Measurements from ENCODE around the gene MEAK7.

MEAK7 gene

DNA sequence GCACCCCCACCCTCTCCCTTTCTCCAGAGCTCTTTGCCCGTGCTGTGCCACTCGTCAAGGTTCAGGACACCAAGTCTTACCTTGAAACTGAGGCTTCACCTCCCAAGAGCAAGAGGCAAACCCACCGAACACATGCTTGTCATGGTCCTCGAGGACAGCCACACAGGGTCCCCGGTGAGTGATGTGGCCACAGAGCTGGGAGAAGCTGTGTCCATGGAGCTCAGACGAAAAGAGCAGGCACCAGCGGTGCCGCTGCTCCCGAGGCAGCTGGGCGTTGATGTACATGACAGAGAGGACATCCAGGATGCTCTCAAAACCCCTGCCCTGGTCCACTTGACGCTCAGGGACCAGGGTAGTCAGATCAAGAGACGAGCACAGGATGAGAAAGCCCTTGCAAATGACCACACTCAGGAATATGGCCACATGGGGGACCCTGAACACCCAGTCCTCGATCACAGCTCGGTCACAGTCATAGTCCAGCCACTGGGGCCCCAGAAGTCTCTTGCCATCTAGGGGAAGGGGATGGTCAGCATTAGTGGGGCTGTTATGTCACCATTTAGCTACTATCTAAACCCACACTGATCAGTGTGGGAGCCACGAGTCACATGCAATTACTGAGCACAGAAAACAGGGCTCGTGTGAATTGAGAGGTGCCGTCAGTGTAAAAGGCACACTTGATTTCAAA lies 17.8 kb downstream of the MEAK7 start:
- no peak for DNase-seq (ENCODE audit: low read depth)

DNA sequence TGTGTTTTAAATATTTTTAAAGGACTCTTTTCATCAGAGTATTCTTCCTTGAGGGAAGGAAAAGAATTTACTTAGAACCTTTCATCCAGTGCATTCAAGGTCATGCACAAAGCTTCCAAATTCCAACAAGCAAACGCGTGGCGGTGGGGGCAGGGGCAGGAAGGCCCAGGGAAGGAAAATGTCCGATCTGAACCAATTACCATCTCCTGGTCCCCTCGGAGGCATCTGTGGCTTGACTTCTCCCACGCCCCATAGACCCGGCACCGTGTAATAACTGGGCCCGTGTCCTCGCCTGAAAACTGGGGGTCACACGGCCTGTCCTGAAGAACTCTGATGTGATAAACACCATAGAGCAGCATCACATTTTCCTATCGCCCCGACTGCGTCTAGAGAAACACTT lies 18.3 kb downstream of the MEAK7 start:
- no peak for DNase-seq (ENCODE audit: low read depth)

DNA sequence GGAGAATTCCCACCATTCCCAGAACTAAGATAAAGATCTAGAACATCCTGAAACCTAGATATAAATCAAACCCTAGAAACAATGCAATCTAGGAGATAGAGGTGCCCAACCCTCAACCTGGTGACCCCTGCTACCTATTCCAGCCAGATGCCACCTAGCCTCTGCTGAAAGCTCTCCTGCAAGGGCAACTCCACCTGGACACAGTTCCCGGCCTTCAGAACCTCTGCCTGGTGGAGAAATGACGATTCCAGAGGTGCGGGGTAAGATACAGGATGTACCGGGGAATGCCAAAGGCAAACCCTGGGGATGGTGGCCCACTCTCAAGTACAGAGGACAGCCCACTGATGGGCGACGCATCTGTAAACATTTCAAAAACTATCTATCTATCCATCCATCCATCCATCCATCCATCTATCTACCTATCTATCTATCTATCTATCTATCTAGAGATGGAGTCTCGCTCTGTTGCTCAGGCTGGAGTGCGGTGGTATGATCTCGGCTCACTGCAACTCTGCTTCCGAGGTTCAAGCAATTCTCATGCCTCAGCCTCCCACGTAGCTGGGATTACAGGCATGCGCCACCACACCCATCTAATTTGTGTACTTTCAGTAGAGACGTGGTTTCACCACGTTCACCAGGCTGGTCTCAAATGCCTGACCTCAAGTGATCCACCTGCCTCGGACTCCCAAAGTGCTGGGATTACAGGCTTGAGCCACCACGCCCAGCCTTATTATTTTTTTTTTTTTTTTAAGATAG lies 19.0 kb downstream of the MEAK7 start:
- DNase-seq (ENCODE audit: low read depth) = no peak

DNA sequence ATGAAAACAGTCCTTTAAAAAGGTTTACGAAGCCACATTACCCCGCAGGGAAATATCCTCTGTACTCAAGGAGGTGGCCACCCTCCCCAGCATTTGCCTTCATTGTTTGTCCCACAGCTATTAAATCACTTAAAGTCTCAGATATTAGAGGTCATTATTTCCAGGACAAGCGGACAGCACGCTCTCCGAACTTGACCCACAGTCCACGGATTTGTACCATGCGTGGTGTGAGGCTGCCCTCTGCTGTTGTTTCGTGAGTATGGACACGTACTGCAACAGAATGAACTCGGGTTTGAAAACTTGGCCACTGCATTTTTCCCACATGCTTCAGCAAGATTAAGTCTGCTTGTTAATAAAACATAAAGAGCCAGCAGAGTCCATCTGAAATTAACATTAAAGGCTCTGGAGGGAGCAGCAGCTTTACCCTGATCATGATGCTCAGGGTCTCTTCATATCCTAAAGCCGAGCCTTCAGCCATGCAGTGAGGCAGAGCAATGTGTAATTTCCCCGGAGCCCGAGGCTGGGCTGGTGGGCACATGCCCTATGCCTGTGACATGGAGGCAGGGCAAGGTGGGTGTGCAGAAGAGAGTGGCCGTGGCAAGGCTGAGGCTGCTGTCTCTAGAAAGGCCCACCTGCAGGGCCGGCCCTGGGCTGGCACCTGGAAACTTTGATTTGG lies 19.7 kb downstream of the MEAK7 start:
- no peak for DNase-seq (ENCODE audit: low read depth)

DNA sequence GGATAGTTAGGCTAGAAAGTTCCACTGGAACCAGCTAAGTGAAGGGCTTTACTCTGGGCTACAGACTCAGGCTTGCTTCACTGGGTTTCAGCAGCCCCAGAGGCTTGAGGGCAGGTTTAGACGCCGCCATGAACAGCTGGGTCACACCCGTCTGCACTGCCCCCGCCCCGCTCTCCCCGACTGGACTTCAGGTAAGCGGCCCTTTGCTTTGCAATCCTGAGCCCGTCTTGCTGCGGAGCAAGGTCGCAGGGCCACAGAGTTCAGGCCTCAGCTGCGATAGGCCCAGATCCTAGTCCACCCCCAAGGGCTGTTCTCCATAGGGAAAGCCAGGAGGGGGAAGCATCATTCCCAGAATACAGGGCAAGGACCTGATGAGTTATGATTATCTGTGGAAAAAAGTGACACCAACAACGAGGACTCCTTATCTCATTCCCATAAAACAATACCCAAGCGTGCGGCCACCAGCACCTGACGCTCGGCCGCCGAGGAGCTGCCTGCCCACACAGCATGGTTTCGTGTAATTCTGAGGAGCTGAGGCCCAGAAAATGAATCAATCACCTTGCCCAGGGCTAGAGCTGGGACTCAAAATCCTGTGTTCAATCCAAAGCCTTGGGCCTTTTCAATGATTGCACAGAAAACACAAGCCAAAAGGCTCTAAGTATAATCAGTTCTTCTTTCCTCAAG lies 20.4 kb downstream of the MEAK7 start:
- no peak for DNase-seq (ENCODE audit: low read depth)

DNA sequence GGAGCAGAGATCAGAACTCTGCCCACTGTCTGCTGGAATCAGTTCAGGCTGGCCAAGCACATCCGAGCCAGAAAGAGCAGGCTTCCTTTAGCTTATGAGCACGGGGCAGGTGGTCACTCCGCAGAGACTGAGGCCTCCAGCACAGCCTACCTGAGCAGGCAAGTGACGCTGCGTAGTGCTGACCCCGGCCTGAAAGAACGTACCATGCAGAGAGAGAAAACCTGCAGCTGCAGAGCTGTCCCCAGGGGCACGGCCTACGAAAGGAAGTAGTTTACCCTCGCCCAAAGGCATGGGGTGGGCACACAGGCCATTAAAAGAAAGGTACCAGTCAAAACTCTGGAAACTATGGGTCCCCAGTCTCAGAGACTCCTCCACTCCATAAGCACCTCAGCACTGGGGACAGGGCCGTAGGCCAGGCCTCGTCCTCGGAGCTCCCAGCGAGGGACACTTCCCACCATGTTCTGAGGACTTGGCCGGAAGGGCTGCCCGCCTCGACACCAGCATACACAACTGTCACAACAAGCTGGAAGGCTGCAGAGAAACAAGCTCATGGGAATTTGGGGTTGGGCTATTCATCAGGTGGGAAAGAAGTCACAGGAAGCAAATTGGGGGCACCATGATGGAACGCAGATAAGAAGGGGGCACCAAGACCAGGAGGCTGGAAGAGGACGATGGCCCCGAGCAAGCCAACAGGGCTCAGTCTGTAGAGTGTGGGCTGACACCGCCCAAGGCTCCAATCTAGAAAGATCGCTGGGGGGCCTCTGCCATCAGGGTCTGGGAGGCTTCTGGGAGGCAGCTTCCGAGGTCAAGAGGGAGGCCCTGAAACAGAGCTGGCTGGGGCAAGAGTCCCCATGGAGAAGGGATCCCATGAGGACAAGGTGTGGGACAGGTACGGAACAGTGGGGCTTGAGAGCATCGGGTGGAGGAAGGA lies 21.2 kb downstream of the MEAK7 start:
- no peak for DNase-seq (ENCODE audit: low read depth)

DNA sequence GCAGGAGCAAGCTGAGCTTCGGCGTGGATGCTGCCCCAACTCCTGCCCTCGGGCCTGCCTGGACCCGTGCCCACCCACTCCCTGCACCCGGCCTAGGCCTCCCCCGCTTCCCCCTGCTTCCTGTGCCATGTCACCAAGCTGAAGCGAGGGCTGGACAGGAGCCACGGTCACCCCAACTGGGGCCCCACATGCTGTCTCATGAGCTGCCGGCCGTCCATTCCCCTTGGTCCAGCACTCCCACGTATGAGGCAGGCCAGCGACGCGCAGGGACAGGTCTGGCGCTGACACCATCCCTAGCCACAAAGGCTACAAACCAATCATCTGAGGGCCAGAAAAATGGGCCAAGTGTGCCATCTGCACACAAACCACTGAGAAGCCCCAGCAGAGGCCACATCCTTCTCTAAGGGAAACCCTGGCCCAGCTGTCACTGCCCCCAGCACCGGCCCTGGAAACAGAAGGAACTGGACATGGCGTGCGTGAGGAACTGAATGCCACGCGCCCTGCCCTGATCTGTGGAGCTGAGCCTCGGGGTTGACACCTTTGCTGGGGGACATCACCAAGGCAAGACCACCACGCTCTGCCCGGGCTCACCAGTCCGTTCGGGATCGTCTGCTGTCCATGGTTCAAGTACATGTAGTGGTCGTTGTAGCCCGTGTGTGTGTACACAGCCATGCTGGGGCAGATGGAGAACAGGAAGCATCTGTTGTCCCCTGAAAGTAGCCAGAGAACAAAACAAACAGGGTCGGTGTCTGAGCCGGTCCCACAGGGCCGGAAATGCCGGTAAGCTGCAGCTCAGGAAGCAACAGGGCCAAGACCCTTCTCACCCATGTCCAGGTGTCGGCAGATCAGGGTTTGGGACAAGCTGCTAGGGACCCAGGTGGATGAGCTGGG lies 22.2 kb downstream of the MEAK7 start:
- DNase-seq (ENCODE audit: low read depth) = no peak

DNA sequence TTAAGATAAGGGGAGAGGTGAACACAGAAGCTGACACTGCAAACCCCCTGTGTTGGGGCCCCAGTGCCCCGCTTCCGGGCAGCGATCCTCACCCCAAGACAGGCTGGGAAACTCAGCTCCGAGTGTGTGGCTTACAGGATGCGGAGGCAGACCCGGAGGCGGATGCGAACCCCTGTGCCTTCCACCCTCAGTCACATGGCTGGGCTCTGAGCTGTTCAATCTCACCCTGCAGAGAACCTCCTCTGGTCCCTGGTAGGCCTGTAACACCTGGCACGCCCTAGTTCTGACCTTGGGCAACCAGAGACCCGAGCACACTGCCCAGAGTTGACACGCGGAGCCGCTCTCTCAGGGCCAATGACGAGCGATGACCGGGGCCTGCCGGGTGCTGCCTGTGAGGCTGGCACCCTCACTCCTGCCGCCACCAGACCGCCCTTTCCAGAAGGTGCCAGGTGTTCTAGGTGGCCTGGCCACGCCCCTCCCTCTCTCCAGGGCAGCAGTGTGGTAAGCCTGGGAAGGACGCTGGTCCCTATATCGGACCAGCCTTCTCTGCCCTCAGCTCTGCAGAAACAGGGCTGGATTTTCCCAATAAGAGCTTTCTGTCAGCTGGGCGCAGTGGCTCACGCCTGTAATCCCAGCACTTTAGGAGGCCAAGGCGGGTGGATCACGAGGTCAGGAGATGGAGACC lies 23.3 kb downstream of the MEAK7 start:
- no peak for DNase-seq (ENCODE audit: low read depth)

DNA sequence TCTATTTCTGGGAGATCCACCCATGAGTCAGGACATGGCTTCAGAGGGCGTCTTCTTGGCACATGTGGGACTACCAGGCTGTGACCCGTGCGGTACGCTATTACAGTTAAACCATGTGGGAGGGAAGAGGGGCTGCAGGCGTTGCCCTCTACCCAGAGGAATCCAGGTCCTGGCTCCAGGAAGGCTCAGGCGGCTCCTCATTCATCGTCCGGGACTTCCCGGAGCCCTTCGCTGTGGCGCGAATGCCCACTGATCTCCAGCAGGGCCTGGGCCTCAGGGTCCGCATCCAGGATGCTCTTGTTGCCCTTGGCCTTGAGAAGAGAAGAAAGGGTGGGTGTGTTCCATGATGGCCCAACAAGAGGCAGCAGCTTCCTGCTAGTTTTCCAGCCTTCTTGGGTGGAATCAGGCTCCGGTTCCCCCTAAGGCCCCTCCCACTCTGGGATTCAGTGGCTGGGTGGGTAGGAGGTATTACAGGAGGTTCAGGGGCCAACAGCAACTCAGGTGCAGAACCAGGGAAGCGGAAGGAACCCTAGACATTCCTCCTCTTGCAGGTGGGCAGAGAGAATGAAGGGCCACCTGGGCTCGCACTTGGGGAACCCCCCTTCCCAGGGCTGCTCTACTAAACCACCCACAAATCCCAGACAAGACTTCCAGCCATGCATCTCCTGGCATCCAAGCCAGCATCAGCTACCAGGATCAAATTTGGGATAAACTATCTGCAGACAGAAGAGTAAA lies 24.6 kb downstream of the MEAK7 start:
- DNase-seq (ENCODE audit: low read depth) = no peak

DNA sequence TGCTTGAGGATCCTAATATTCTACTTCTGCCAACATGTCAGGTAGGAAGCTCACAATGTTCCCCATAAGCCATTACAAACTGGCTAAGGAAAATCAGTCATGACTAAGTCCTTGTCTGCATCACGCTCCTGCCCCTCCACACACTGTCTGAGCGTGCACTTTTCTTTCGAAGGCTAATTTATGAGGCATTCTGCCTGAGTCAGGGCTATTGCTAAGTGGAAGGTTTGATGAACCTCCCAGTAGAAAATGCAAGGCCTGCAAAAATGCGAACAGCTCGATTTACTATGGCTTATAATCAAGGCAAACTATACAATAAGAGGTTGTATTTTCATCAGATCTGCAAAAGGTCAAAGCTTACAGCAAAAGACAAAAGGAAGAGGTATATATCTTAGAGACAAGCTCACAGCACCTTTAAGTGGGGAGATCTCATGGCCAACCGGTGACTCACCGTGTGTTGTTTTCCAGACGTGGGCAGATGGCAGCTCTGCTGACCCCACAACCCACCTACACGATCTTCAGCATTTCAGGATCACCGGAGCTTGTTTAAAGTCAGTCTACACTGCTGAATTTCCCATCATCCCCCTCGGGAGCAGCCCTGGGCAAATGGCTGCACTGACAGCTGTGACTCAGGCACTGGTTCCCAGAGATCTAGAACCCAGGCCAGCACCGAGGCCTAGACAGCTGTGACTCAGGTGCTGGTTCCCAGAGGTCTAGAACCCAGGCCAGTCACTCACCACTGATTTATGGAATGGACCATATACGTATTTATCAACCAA lies 26.1 kb downstream of the MEAK7 start:
- DNase-seq (ENCODE audit: low read depth) = no peak

DNA sequence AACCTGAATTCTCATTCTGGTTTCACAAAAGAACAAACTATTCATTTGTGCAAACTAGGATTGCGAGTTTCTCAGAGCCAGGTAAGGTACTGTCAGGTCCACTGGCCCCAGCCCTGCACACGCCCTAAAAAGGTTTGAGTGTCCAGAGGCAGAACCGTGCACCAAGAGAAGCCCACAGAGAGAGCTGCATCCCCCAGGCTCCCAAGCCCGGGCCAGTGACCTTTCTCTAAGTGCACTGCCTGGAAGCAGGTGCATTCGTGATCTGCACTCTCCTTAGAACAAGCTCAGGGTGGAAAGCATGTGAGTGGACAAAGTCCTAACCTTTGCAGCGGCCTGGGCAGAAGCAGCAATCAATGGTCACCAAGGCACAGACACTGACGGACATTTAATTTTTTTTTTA lies 26.8 kb downstream of the MEAK7 start:
- no peak for DNase-seq (ENCODE audit: low read depth)

DNA sequence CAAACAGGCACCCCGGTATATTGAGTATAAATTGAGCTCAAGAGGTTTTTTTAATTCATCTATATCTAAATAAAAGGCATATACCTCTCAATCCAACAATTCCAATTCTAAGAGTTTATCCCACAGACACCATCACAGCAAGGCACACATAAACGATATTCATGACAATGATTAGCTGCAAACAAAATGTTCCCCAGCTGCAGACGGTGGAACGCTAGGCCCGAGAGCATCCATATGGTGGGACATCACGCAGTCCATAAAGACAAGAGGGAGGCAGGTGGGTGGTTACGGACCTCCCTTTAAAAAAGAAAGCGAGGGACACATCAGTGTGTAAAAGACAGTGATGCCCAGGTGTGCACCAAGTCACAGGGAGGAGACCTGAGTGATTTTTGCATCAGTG lies 28.1 kb downstream of the MEAK7 start:
- DNase-seq (ENCODE audit: low read depth) = no peak

DNA sequence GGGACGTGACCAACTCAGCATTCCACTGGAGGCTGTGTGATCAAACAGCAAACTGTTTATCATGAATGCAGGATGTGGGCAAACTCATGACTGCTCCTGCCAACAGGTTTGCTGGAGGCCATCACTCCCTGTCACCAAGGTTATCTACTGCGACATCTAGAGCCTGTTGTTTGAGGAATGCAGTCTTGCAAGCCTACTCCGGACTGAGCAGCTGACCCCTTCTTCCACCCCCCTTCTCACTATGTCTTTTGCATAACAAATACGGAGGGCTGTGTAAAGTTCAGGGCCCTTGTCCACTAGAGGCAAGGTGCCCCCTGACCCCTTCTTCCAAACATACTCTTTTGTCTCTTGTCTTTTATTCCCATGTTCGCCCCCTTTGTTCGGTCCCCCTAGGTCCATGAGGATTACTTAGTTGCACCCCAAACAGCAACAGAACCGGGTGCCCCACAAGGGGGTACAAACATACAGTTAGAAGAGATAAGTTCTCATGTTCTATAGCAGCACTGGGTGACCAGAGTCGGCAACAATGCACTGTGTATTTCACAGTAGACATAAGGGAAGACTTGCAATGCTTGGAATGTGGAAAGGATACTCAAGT lies 28.7 kb downstream of the MEAK7 start:
- no peak for DNase-seq (ENCODE audit: low read depth)

DNA sequence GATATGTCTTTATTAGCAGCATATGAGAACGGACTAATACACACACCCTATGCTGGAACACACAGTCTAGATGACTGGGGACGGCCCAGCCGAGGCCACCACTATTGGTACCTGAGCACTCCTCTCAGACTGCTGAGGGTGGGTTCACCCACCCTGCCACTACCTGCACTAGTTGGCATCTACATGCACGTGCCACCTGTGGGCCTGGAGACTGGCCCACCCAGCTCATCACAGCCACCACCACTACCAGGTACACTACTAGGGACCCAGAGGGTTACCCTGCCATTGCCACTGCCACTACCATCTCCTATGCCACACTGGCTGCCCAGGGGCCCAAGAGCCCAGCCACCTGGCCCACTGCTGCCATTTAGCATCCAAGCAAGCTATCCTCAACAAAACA lies 32.5 kb downstream of the MEAK7 start:
- no peak for DNase-seq (ENCODE audit: low read depth)

DNA sequence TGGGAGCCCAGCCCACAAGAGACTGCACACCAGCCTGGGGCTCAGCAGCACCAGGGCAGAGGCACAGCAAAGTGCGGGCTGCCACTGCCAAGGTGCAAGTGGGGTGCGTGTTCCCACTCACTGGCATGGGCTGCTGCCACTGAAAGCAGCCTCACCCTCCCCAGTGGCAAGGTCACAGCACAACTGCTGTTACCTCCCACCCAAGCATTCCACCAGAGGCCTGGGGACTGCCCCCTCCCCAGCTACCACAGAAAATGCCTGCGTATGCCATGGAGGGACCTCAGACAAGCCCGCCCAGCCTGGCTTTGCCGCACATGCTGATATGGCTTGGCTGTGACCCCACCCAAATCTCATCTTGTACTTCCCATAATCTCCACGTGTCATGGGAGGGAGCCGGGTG lies 33.1 kb downstream of the MEAK7 start:
- DNase-seq (ENCODE audit: low read depth) = no peak

DNA sequence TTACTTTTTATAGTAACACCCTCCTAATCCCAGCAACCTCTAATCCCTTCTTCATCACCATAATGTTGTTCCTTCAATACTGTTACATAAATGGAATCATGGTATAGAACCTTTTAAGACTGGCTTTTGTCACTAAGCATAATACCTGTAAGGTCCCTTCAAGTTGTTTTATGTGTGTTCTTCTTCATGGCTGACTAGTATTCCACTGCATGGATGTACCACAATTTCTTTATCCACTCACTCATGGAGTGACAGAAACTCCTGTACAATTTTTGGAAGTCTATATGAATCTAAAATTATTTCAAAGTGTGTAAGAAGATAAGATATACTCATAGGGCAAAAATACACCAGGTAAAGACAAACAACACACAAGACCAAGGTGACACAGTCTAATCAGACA lies 36.8 kb downstream of the MEAK7 start:
- DNase-seq (ENCODE audit: low read depth) = no peak

DNA sequence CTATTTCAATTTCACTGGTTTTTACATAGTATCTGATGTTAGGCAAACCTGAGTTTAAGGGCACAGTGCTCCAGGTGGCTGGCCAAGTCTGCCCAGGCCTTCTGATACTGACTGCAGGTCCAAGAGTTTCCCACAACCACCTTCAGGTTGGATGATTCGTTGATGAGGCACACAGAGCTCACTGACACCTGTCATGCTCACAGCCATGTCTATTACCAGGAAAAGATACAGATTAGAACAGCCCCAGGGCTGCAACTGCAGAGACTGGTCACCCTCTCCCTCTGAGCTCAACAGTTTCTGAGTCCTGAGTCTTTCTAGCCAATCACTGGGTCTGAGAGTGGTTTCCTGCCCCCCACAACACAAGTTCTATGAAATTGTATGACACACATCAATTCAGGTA lies 37.2 kb downstream of the MEAK7 start:
- DNase-seq (ENCODE audit: low read depth) = no peak

DNA sequence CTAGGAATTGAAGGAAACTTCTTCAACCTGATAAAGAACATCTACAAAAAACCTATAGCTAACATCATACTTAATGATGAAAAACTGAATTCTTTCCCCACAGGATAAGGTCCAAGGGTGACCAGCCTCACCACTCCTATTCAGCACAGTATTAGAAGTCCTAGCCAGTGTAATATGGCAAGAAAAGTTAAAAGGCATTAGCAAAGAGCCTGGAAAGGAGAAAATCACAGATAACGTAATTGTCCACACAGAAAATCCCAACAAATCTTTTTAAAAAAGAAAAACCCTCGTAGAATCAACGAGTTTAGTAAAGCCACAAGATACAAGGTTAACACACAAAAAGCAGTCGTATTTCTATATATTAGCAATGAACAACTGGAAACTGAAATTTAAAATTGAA lies 37.8 kb downstream of the MEAK7 start:
- no peak for DNase-seq (ENCODE audit: low read depth)

Data from activated T-cell treated with anti-CD3 and anti-CD28 coated beads for 1 hour (primary cell).